ENCODE measurements around the gene TRABD2A.

The TRABD2A gene

DNA sequence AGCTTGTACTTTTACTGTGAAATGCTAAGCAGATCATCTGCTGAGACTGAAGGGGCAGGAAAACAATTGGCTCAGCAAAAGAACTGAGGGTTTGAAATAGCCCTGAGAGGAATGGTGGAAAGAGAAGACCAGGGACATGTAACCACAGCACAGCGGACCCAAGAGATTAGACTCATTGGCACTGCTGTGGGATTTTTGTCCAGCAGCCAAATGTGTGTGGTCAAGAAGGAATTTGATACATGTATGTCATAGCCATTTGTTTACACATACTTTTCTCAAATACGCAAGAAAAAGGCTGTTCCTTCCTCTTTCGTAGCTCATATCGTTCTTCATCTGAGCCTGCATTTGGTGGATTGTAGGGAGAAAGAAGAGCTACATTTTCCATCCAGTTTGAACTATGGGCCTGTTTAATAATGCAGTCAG is 73.8 kb downstream of the TRABD2A start:
- no peak for DNase-seq (ENCODE audit: low read depth in 1 of 2, low spot score in 1 of 2)
- no peak overlapping the region for H3K27ac ChIP-seq (replicated peaks)
- TF ChIP-seq, protein P1, sequence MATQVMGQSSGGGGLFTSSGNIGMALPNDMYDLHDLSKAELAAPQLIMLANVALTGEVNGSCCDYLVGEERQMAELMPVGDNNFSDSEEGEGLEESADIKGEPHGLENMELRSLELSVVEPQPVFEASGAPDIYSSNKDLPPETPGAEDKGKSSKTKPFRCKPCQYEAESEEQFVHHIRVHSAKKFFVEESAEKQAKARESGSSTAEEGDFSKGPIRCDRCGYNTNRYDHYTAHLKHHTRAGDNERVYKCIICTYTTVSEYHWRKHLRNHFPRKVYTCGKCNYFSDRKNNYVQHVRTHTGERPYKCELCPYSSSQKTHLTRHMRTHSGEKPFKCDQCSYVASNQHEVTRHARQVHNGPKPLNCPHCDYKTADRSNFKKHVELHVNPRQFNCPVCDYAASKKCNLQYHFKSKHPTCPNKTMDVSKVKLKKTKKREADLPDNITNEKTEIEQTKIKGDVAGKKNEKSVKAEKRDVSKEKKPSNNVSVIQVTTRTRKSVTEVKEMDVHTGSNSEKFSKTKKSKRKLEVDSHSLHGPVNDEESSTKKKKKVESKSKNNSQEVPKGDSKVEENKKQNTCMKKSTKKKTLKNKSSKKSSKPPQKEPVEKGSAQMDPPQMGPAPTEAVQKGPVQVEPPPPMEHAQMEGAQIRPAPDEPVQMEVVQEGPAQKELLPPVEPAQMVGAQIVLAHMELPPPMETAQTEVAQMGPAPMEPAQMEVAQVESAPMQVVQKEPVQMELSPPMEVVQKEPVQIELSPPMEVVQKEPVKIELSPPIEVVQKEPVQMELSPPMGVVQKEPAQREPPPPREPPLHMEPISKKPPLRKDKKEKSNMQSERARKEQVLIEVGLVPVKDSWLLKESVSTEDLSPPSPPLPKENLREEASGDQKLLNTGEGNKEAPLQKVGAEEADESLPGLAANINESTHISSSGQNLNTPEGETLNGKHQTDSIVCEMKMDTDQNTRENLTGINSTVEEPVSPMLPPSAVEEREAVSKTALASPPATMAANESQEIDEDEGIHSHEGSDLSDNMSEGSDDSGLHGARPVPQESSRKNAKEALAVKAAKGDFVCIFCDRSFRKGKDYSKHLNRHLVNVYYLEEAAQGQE (IDR thresholded peaks at IDR 0.05; ENCODE audit: insufficient replicate concordance, low read depth), result no peak
- TF ChIP-seq POLR2AphosphoS5 (IDR thresholded peaks at IDR 0.05; ENCODE audit: low read depth) (no peak), SPI1 (IDR thresholded peaks at IDR 0.05; ENCODE audit: borderline replicate concordance, low read depth) (no peak), GABPA (IDR thresholded peaks at IDR 0.05; ENCODE audit: low read depth) (no peak)
- TF ChIP-seq, protein P2, sequence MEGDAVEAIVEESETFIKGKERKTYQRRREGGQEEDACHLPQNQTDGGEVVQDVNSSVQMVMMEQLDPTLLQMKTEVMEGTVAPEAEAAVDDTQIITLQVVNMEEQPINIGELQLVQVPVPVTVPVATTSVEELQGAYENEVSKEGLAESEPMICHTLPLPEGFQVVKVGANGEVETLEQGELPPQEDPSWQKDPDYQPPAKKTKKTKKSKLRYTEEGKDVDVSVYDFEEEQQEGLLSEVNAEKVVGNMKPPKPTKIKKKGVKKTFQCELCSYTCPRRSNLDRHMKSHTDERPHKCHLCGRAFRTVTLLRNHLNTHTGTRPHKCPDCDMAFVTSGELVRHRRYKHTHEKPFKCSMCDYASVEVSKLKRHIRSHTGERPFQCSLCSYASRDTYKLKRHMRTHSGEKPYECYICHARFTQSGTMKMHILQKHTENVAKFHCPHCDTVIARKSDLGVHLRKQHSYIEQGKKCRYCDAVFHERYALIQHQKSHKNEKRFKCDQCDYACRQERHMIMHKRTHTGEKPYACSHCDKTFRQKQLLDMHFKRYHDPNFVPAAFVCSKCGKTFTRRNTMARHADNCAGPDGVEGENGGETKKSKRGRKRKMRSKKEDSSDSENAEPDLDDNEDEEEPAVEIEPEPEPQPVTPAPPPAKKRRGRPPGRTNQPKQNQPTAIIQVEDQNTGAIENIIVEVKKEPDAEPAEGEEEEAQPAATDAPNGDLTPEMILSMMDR (IDR thresholded peaks at IDR 0.05; ENCODE audit: insufficient read depth, low read length), result no peak
- H3K4me3 ChIP-seq (replicated peaks; ENCODE audit: insufficient read depth, low read length), result no peak overlapping the region
- no peaks in the 10 kb centered on the region for H3K27me3 ChIP-seq (ENCODE audit: insufficient read depth, poor library complexity, severe bottlenecking)

DNA sequence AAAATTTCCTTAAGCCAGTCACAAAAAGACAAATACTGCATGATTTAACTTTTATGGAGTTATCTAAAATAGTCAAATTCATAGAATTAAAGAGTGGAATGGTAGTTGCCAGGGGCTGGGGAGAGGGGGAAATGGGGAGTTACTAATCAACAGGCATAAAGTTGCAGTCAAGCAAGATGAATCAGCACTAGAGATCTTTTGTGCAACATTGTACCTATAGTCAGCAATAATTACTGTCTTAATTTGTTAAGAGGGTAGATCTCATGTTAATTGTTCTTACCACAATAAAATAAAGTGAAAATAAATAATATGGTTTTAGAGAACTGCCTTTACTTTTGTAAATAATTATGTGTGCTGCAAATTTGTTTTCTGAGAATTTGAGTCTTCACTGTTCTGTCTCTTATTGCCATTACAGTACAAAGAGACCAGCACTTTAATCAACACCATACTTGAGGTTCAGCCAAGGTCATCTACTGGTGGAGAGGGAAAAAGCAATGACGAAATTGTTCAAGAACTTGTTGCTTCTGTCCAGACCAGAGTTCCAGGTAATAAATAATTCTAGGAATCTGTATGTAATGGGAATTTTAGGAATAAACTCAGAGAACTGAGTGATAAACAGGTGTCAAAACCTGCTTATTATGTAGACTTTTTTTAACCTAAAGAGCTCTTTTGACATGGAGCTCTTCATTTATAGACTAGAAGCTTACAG is 75.5 kb downstream of the TRABD2A start:
- TF ChIP-seq, protein P2 (IDR thresholded peaks at IDR 0.05; ENCODE audit: insufficient read depth, low read length), result no peak
- TF ChIP-seq, protein P1 (IDR thresholded peaks at IDR 0.05; ENCODE audit: insufficient replicate concordance, low read depth), result no peak
- TF ChIP-seq SPI1 (IDR thresholded peaks at IDR 0.05; ENCODE audit: borderline replicate concordance, low read depth), result no peak
- no peak for TF ChIP-seq POLR2AphosphoS5 (IDR thresholded peaks at IDR 0.05; ENCODE audit: low read depth)
- TF ChIP-seq GABPA (IDR thresholded peaks at IDR 0.05; ENCODE audit: low read depth), result no peak
- DNase-seq (ENCODE audit: low read depth in 1 of 2, low spot score in 1 of 2), result no peak

DNA sequence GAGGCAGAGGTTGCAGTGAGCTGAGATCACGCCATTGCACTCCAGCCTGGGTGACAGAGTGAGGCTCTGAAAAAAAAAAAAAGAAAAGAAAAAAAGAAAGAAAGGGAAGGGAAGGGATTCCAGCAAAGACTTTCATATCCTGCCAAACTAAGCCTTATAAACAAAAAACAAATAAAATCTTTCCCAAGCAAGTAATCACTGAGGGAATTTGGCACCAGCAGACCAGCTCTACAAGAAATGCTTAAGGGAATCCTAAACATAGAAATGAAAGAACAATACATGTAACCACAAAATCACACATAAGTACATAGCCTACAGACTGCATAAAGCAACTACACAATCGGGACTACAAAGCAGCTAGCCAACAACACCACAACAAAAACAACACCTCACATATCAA is 79.1 kb downstream of the TRABD2A start:
- no peak for DNase-seq (ENCODE audit: low read depth in 1 of 2, low spot score in 1 of 2)
- Histone ChIP-seq H3K27ac (replicated peaks) (no peak overlapping the region), H3K27me3 (ENCODE audit: insufficient read depth, poor library complexity, severe bottlenecking) (no peaks in the 10 kb centered on the region), H3K4me3 (replicated peaks; ENCODE audit: insufficient read depth, low read length) (no peak overlapping the region)
- no peak for TF ChIP-seq POLR2AphosphoS5 (IDR thresholded peaks at IDR 0.05; ENCODE audit: low read depth)
- no peak for TF ChIP-seq SPI1 (IDR thresholded peaks at IDR 0.05; ENCODE audit: borderline replicate concordance, low read depth)
- TF ChIP-seq GABPA (IDR thresholded peaks at IDR 0.05; ENCODE audit: low read depth), result no peak
- TF ChIP-seq, protein P1 (IDR thresholded peaks at IDR 0.05; ENCODE audit: insufficient replicate concordance, low read depth), result no peak

More for the DNA sequence above, 75.5 kb downstream of the TRABD2A start:
- Histone ChIP-seq H3K27ac (replicated peaks) (no peak overlapping the region), H3K27me3 (ENCODE audit: insufficient read depth, poor library complexity, severe bottlenecking) (no peaks in the 10 kb centered on the region), H3K4me3 (replicated peaks; ENCODE audit: insufficient read depth, low read length) (no peak overlapping the region)
